ENCODE measurements around the gene NCAPD3.

DNA sequence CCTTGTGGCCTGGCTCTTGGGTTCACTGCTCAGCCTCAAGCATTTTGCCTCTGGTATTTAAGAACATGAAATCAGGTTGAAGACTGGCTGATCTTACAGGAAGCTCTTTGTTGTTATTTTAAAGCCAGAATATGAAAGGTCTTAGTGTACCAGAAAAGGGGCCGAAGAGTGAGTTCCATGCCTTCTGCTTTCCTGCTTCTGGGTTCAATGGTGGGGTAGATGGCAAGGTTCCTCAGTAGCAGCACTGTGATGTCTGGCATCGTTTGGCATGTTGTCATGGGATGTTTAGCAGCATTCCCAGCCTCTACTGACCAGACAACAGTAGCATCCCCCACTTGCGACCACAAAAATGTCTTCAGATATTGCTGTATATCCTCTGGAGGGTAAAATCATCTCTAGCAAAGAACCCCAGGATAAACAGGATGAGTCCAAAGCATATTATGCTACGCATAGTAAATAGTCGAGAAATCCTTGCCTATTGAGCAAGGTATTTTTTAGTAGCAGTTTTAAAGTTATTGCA, 3.1 kb upstream of the NCAPD3 start:
- TF ChIP-seq GATA2 (IDR thresholded peaks at IDR 0.05; ENCODE audit: low read depth, low read length) (no peak), GATA3 (IDR thresholded peaks at IDR 0.05; ENCODE audit: low read depth, low read length) (no peak)

All from SH-SY5Y (cell line).